MG63 (cell line): Measurements from ENCODE around the gene IGSF8. TPM values are rescaled to one million over a fixed set of nuclear protein-coding genes. Genes with fewer than 3 reads are reported as not detected.
"Not testable (repeated sequence)": the region's sequence is repeated elsewhere in the genome, so short reads cannot be mapped to it uniquely, and the experiment has no call there.

Source experiments
- DNase-seq: peaks from one replicate; pipeline ENCODE4 v3.0.0-alpha.2; 2020
- H3K27me3 ChIP-seq: fragments of 250-450 bp; sonication (Bioruptor Pico); 2 replicates; pipeline ENCODE4 v1.5.1; 2020; ENCODE audit warnings: mild to moderate bottlenecking, moderate library complexity
- H3K36me3 ChIP-seq: fragments of 250-450 bp; sonication (Bioruptor Pico); 2 replicates; pipeline ENCODE4 v1.5.1; 2020; ENCODE audit warnings: mild to moderate bottlenecking, moderate library complexity
- H3K4me3 ChIP-seq: fragments of 250-450 bp; sonication (Bioruptor Pico); 2 replicates; pipeline ENCODE4 v1.5.1; 2020; ENCODE audit warnings: mild to moderate bottlenecking, moderate library complexity
- H3K9me3 ChIP-seq: fragments of 250-450 bp; sonication (Bioruptor Pico); 2 replicates; pipeline ENCODE4 v1.5.1; 2020; ENCODE audit warnings: mild to moderate bottlenecking, moderate library complexity
- total RNA-seq: library from RNA; depleted of rRNA; stranded (reverse); fragments of >200 nt; shearing (Covaris generic); gene quantifications from 2 replicates; pipeline ENCODE4 v1.2.3, GENCODE V29; 2014; ENCODE audit warnings: low replicate concordance

Gene IGSF8
- total RNA-seq, 1 experiment from 2014 or later: 20.2 TPM

DNA sequence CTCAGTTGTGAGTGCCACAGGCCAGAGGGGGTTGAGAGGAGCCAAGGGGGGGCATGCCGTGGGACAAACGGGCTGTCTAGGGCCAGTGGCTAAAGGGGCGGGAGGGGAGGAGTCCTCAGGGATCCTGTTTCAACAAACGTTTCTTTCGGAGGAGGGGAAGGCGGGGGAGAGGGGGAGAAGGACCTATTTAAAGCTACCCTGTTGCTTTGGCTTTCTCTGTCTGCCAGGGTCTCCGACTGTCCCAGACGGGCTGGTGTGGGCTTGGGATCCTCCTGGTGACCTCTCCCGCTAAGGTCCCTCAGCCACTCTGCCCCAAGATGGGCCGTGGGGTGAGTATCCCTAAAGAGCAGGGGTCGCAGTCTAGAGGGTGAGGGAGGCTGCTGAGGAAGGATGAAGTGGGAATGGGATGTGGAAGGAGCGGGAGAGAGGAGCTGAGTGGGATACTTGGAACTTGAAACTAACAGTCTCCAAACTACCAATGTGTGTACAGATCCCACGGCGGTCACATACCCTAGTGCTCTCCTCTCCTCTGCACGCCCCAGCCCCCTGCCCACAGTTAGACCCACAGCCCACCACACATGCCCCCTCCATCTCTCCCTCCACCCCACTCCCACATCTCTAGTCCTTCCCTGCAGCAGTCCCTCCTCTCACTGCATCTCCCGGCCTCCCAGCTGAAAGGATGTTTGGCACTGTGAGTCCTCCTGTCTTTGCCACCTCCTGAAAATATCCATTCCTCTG lies 17.3 kb upstream of the IGSF8 start, which contains the start of gene ATP1A2:
TSS of gene ATP1A2 (plus strand) at position 215 of the 738 bp plus-strand sequence. CDS start at position 318, 103 bp downstream.
- DNase-seq: no peak
- H3K27me3 ChIP-seq: no peaks in the 10 kb centered on the region
- H3K4me3 ChIP-seq: no peak within 1 kb of the TSS
- no peaks in the 10 kb centered on the region for H3K9me3 ChIP-seq
- no peaks in the 10 kb centered on the region for H3K36me3 ChIP-seq

DNA sequence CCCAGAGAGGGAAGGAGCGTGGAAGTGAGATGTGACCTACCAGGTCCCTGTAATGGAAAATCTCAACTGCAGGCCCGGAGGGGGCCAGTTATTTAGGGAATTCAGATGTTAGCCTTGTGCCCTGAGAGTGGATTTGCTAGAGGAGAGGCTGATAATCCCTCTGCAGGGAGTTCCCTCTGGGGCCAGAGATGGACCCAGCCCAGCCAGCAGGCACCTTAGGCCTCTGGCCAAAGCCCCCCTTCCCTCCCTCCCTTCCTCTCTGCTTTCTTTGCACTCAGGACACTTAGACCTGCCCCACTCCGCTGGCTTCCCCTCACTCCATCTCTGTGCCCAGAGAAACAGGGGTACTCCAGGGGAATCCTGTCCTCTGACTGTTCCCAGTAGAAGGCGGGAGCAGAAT lies 15.7 kb upstream of the IGSF8 start:
- Histone ChIP-seq H3K4me3 (no peak overlapping the region), H3K27me3 (no peaks in the 10 kb centered on the region), H3K9me3 (no peaks in the 10 kb centered on the region), H3K36me3 (no peaks in the 10 kb centered on the region)
- no peak for DNase-seq

DNA sequence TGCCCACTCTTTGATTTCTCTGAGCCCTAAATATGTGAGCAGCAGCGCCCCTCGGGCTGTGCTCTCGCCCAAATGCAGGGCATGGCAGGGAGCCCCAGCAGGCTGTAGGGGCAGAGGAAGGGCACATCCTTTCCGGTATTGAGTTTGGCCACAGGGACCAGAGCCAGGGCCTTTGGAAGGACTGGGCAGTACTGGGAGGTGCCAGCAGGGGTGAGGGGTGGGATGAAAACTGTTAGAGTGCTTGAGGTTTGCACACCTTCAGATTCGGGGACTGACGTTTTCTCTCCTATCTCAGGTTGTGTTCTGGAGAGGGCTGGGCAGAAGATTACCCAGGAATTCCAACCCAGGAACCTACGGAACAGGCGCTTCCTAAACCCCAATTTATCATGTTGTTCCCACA lies 15.0 kb upstream of the IGSF8 start:
- H3K36me3 ChIP-seq: no peaks in the 10 kb centered on the region
- H3K9me3 ChIP-seq: no peaks in the 10 kb centered on the region
- H3K27me3 ChIP-seq: no peaks in the 10 kb centered on the region
- DNase-seq: peak; percentile 37
- H3K4me3 ChIP-seq: no peak overlapping the region

DNA sequence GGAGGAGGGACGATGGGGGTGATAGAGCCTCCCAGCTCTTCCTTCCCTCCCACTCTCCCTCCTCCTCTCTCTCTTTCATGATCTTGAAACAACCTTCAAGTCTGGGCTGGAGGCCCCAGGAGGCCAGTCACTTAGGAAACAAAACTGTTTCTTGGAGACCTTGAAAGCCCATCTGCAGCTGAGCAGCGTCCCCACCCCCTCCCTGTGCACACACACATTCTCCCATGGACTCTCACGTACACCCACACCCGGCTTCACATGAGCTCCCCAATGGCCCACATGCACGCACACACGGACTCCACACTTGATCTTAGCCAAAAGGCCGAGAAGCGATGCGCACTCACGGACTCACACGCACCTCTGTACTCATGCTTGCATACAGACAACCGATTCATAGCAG lies 13.9 kb upstream of the IGSF8 start:
- no peaks in the 10 kb centered on the region for H3K27me3 ChIP-seq
- no peak overlapping the region for H3K4me3 ChIP-seq
- H3K36me3 ChIP-seq: no peaks in the 10 kb centered on the region
- no peak for DNase-seq
- H3K9me3 ChIP-seq: no peaks in the 10 kb centered on the region

DNA sequence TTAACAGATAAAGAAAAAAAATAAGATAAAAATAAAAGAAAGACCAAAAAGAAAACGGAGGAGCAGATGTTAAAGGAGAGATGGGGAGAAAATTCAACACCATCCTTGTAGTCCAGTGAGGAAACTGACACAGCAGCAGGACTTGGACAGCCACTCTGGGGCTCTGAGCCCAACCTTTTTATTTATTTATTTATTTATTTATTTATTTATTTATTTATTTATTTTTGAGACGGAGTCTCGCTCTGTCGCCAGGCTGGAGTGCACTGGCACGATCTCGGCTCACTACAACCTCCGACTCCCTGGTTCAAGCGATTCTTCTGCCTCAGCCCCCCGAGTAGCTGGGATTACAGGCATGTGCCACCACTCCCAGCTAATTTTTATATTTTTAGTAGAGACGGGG lies 13.0 kb upstream of the IGSF8 start:
- H3K4me3 ChIP-seq, H3K36me3 ChIP-seq, DNase-seq, H3K27me3 ChIP-seq, H3K9me3 ChIP-seq: not testable (repeated sequence)

DNA sequence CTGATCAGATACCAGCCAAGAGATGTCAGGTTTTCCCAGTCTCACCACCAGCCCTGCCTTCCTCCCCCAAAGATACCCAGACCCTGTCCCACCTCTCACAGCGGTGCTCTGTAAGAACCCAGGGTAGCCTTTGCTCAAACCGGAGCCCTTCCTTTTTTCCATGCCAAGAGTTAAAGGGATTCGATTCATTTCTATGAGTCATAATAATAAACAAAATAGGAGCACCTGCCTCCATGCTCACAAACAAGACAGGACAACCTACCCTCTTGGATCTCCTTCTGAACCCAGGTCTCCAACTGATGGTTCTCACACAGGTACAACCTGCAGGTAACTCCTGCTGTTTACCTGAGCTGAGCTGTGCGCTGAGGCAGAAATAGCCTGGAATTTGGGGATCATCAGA lies 11.3 kb upstream of the IGSF8 start:
- no peak for DNase-seq
- H3K27me3 ChIP-seq: no peaks in the 10 kb centered on the region

DNA sequence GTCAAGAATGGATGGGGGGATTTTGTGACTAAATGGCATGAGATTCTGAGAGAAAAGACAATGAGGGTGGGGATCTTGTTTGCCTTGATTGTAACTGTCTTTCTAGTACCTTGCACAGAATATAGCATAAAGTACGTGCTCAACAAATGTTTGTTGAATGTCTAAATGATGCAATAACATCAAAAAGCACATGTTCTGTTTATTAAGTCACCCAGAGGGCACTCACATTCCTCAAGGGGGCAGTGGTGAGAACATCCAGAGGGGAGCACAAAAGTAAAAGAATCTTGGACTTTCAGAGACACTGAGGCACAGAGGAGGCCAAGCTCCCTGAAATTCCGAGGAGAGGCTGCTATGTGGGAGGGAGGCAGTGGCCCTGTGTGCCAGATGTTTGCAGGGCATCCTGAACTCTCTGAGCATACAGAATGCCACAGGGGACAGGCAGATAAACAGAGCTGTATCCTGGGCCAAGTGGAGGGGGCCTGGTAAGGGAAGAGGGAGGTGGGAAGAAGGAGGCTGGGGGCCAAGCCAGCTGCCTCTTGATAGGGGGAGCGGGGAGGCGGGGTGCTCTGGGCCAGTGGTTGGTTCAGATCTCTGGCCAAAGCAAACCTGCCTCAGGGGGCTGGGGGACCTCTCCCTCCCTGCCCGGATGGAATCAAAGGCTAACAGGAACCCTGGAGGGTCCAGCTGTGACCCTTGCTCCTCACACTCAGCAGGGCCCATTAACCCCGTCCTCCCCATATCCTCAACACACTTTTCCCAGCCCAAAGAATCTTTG lies 10.7 kb upstream of the IGSF8 start:
- DNase-seq: no peak
- H3K36me3 ChIP-seq: no peaks in the 10 kb centered on the region

More for the DNA sequence above, 11.3 kb upstream of the IGSF8 start:
- no peak overlapping the region for H3K4me3 ChIP-seq
- H3K36me3 ChIP-seq: no peaks in the 10 kb centered on the region
- no peaks in the 10 kb centered on the region for H3K9me3 ChIP-seq

DNA sequence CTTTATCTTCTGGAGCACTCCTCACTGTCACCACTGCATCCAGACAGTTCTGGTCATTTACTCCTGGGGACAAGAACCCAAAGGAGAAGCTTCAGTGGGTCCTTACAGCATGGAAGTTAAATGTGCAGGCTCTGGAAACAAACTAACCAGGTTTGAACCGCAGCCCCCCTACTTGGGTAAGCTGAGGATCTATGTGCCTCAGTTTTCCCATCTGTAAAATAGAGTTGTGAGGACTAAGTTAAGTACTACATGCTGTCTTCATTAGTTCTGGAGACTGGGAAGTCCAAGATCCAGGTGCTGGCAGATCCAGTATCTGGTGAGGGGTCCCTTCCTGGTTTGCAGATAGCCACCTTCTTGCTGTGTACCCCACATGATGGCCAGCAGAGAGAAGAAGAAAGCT lies 9.1 kb upstream of the IGSF8 start:
- DNase-seq: no peak
- Histone ChIP-seq H3K9me3 (no peaks in the 10 kb centered on the region), H3K27me3 (no peaks in the 10 kb centered on the region), H3K4me3 (no peak overlapping the region), H3K36me3 (no peaks in the 10 kb centered on the region)

More for the DNA sequence above, 10.7 kb upstream of the IGSF8 start:
- Histone ChIP-seq H3K4me3 (no peak overlapping the region), H3K27me3 (no peaks in the 10 kb centered on the region), H3K9me3 (no peaks in the 10 kb centered on the region)

DNA sequence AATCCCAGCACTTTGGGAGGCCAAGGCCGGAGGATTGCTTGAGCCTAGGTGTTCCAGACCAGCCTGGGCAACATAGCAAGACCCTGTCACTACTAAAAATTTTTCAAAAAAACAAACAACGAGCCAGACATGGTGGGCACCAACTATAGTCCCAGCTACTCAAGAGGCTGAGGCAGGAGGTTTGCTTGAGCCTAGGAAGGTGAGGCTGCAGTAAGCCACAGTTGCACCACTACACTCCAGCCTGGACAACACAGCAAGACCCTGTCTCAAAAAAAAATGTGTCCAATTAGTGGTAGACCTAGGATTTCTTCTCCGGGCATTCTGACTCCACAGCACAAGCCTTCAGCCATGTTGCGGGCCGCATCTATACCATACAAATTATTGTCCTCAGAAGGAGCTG lies 6.7 kb upstream of the IGSF8 start:
- no peak for DNase-seq
- Histone ChIP-seq H3K4me3 (no peak overlapping the region), H3K36me3 (no peaks in the 10 kb centered on the region), H3K9me3 (no peaks in the 10 kb centered on the region), H3K27me3 (no peaks in the 10 kb centered on the region)

DNA sequence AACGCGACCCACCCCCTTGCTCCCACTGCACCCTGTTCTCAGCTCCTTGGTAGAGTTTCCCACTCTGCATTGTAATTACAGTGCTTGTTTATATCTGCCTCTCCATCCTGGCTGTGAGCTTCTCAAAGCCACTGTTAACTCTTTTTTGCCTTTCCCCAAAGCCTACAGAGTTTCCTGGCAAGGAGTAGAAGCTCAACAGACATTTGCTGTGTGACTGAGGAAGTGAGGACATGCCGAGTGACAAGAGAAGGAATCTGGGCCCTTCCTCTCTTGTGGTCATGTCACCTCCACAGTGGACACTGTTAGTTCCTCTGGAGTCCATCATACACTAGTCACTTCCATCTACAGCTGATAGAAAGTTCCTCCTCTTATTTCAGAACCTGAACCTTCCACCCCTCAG lies 6.1 kb upstream of the IGSF8 start:
- no peaks in the 10 kb centered on the region for H3K36me3 ChIP-seq
- no peak for DNase-seq
- H3K27me3 ChIP-seq: no peaks in the 10 kb centered on the region
- no peak overlapping the region for H3K4me3 ChIP-seq
- H3K9me3 ChIP-seq: no peaks in the 10 kb centered on the region

DNA sequence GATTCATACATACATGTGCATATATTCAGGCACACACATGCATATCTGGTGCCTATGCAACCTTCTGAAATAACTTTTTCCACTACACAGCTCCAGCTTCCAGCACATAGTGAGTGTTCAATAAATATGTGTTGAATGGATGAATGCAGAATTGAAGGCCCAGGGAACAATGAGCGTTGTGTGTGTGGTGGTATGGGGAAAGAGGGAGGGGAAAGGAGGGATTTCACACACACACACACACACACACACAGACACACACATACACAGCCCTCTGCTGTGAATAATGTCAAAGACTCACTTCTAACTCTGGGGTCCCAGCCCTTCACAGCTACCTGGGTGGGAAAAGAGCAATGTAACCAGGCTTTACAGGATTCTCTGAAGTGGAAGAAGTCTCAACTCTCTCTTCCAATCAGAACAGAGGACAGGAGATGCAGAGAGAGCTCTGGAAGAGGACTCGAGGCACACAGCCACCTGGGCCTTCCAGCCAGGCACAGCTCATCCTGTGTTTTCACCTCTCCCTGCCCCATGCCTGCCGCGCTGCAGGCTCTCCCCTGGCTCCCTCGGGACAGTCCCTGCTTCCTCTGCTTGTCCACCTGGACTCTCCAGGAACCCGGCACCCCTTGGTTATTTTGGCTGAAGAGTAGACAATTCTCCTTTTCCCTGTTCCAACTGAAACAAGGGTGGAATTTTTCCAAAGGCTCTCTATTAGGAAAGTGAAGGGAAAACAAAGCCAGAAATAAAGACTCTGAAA lies 5.4 kb upstream of the IGSF8 start:
- no peak for DNase-seq
- Histone ChIP-seq H3K27me3 (no peaks in the 10 kb centered on the region), H3K4me3 (no peak overlapping the region), H3K36me3 (no peaks in the 10 kb centered on the region), H3K9me3 (no peaks in the 10 kb centered on the region)

DNA sequence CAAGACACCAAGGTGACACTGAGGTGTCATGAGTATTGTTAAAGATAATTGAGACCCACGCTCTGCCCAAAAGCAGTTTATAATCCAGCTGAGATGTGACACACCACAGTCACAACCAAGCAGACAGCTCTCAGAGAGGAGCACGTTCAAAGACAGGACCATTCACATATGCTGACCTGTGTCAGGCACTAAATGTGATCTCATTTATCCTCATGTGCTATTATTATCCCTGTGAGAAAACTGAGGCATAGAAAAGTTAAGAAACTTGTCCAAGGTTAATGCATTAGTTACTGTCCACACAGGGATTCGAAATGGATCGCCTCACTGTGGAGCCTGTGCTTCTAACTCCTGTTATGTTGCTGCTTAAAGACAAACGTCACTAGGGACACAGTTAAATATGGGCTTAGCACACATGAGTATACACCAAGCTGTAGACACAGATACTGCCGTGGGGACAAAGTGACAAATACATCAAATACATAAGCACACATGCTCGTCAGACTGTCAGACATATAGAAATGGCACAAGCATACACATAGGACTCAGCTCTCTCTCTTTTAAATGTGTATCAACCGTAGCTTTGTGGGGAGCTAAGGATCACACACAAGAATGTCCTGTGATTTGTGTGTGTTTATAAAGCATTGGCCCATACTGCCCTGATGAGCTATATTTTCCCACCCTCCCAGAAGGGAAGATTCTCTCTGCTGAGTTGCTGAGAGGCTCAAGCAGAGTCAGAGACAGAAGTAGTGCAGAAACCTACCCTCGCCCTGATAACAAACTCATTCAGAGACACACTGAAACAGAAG lies 3.5 kb upstream of the IGSF8 start:
- Histone ChIP-seq H3K36me3 (no peaks in the 10 kb centered on the region), H3K27me3 (no peaks in the 10 kb centered on the region), H3K9me3 (no peaks in the 10 kb centered on the region), H3K4me3 (no peak overlapping the region)
- DNase-seq: no peak

DNA sequence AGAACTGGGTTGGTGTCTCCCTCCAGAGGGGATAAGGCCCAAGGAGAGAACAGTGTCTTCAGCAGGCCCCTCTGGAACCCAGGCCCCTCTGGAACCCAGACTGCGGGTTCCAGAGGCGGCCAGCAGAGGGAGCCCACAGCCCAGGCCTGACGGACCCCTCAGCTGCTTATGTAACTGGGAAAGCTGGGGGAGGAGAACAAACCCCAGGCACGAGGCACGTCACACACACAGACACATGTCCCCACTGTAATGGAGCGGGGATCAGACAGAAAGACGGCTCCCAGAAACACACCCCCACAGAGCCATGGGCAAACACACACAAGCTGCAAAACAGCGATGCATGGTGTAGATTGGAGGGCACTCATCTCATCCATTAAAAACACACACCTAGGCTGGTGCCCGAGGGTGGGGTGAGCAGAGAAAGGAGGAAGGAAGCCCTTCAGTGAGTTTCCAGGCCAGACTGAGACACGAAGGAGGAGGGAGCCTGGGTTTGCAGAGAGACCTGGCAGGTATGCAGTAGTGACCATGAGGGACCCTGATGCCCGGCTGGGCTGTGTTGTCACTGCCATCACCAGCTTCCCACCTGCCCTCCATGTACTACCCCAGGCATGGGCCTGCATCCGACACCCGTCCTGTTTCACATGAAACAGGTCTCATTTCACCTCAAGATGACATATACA lies 2.8 kb upstream of the IGSF8 start:
- DNase-seq: peak; percentile 74
- no peak overlapping the region for H3K4me3 ChIP-seq
- no peaks in the 10 kb centered on the region for H3K36me3 ChIP-seq
- H3K27me3 ChIP-seq: no peaks in the 10 kb centered on the region
- no peaks in the 10 kb centered on the region for H3K9me3 ChIP-seq

DNA sequence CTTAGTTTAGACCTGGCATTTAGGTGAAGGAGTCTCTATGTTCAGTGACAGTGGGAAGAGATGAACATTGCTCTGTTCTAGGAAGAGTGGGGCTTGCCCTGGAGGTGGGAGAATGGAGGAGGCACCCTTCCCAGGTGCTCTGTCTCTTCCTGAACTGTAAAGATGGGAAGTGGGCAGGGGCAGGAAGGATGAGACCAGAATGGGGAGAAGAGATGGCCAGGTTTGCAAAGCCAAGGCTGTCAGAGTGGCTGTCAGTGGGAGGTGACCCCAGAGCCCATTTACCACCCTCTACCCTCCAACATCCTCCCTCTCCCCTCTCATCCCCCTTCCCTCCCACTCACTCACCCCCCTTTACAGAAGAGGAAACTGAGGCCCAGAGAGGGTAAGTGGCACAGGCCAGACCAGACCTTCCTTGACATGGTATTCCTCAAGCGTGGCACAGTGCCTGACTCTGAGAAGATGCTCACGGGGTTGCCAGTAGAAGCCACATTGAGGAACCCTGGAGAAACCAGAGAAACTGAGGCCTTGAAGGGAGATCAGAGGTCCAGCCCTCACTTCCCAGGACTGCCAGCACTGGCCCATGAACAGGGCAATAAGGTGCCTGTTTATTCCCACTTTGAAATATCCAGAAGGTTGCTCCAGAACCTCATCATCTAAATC lies 1.4 kb upstream of the IGSF8 start:
- H3K4me3 ChIP-seq: no peak overlapping the region
- no peaks in the 10 kb centered on the region for H3K27me3 ChIP-seq
- H3K9me3 ChIP-seq: no peaks in the 10 kb centered on the region
- no peaks in the 10 kb centered on the region for H3K36me3 ChIP-seq
- no peak for DNase-seq

DNA sequence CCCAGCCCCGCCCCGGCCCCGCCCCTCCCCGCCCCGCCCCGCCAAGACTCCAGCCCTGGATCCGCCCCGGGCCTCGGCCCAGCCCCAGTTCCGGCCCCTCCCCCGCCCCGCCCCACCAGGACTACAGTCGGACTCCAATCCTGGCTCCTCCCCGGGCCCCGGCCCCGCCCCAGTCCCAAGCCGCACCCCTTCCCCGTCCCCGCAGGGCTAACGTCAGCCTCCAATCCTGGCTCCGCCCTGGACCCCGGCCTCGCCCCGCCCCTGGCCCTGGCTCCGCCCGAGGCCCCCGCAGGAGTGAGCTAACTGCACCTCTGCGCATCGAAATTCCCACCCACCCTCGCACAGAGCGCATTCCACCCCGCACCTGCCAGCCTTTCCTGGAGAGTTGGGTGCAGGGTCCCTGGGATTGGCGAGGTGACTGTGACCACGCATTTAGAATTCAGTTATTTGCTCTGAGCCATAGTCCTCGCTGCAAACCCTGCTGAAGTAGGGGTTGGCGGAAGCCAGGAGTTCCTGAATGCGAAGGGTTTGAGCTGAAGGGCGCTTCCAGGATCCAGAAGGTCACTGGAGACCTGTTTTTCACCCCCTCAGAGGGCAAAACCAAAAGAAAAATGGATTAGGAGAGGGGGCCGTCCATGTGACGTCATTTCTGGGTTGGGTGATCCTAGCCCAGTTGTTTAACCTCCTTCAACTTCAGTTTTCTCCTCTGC lies 588 bp upstream of the IGSF8 start:
- peak; percentile 96 for DNase-seq
- H3K4me3 ChIP-seq: peak overlapping the region; percentile 48
- H3K9me3 ChIP-seq: no peaks in the 10 kb centered on the region
- H3K27me3 ChIP-seq: no peaks in the 10 kb centered on the region
- H3K36me3 ChIP-seq: no peaks in the 10 kb centered on the region
